Measurements from ENCODE around the gene FMN2.
"Not testable (repeated sequence)": the region's sequence is repeated elsewhere in the genome, so short reads cannot be mapped to it uniquely, and the experiment has no call there.

FMN2 gene

GRCh38 chr1:240391660-240392260 lies 300.1 kb downstream of the FMN2 start:
- DNase-seq, result no peak

- DNase-seq, result no peak
Measured at GRCh38 chr1:240394353-240394752, 302.7 kb downstream of the FMN2 start.

- no peak for DNase-seq
Measured at GRCh38 chr1:240395336-240395735, 303.7 kb downstream of the FMN2 start.

- DNase-seq, result no peak
Measured at GRCh38 chr1:240399381-240399780, 307.7 kb downstream of the FMN2 start.

- no peak for DNase-seq
Measured at GRCh38 chr1:240401731-240402130, 310.0 kb downstream of the FMN2 start.

GRCh38 chr1:240402326-240402725 lies 310.6 kb downstream of the FMN2 start:
- DNase-seq, result no peak

GRCh38 chr1:240404286-240404685 lies 312.6 kb downstream of the FMN2 start:
- no peak for DNase-seq

- no peak for DNase-seq
Measured at GRCh38 chr1:240405751-240406150, 314.1 kb downstream of the FMN2 start.

GRCh38 chr1:240407407-240407806 lies 315.7 kb downstream of the FMN2 start:
- no peak for DNase-seq

- no peak for DNase-seq
Measured at GRCh38 chr1:240409615-240410014, 317.9 kb downstream of the FMN2 start.

GRCh38 chr1:240413732-240414131 lies 322.0 kb downstream of the FMN2 start:
- no peak for DNase-seq

- DNase-seq, result no peak
Measured at GRCh38 chr1:240414237-240414636, 322.6 kb downstream of the FMN2 start.

- not testable (repeated sequence) for DNase-seq
Measured at GRCh38 chr1:240415011-240415410, 323.3 kb downstream of the FMN2 start.

- DNase-seq, result no peak
Measured at GRCh38 chr1:240415532-240415931, 323.8 kb downstream of the FMN2 start.

GRCh38 chr1:240417317-240417716 lies 325.6 kb downstream of the FMN2 start:
- DNase-seq, result no peak

GRCh38 chr1:240420766-240421165 lies 329.1 kb downstream of the FMN2 start:
- DNase-seq, result no peak

- no peak for DNase-seq
Measured at GRCh38 chr1:240423246-240423924, 331.7 kb downstream of the FMN2 start.

- no peak for DNase-seq
Measured at GRCh38 chr1:240424740-240425464, 333.2 kb downstream of the FMN2 start.

- no peak for DNase-seq
Measured at GRCh38 chr1:240426051-240426450, 334.4 kb downstream of the FMN2 start.

GRCh38 chr1:240435996-240436566 lies 344.4 kb downstream of the FMN2 start:
- DNase-seq, result no peak

GRCh38 chr1:240441669-240442068 lies 350.0 kb downstream of the FMN2 start:
- DNase-seq, result no peak

GRCh38 chr1:240445369-240445768 lies 353.7 kb downstream of the FMN2 start:
- DNase-seq, result no peak

GRCh38 chr1:240455228-240455821 lies 363.6 kb downstream of the FMN2 start:
- DNase-seq, result no peak
